Panc1 (cell line): ENCODE measurements around the gene CATSPER3. TPM values are rescaled to one million over a fixed set of nuclear protein-coding genes. Genes with fewer than 3 reads are reported as not detected.

ENCODE experiments used
- ATAC-seq: fragments of 200-7000 bp; cut with Tn5 transposase; 2 replicates; pipeline ENCODE4 v1.9.1; 2020; ENCODE audit warnings: mild to moderate bottlenecking, moderate library complexity
- BruUV-seq: library from RNA; stranded (reverse); fragments of 400-500 nt; replicated peaks from 2 replicates; lab custom pipeline; 2021; lab: Mats Ljungman, UMichigan
- CTCF ChIA-PET: fragments of 300-600 bp; sonication (Branson Sonifier 250); formaldehyde crosslinking; loops from one replicate; lab custom pipeline; 2022; ENCODE audit warnings: antibody characterized with exemption; lab: Charles Lee
- POLR2A ChIA-PET: fragments of 300-600 bp; sonication (Branson Sonifier 250); formaldehyde crosslinking; loops from one replicate; lab custom pipeline; 2022; ENCODE audit warnings: antibody characterized with exemption; lab: Charles Lee
- DNase-seq: peaks from one replicate; pipeline ENCODE4 v3.0.0-alpha.2; 2010; ENCODE audit warnings: low read depth, low spot score
- H3K27ac ChIP-seq: 2 replicates; pipeline ENCODE4 v1.5.1; 2011; ENCODE audit warnings: mild to moderate bottlenecking, low read length, inconsistent platforms
- H3K27me3 ChIP-seq: fragments of 200-500 bp; sonication (Bioruptor generic); 2 replicates; pipeline ENCODE4 v1.6.0; 2014; ENCODE audit warnings: low read length, inconsistent platforms; ENCODE audit not compliant: control insufficient read depth, insufficient read depth
- H3K36me3 ChIP-seq: fragments of 200-500 bp; sonication (Bioruptor generic); 2 replicates; pipeline ENCODE4 v1.5.1; 2014; ENCODE audit warnings: inconsistent platforms, mild to moderate bottlenecking, low read length, moderate library complexity; ENCODE audit not compliant: control insufficient read depth, insufficient read depth
- H3K4me1 ChIP-seq: 2 replicates; pipeline ENCODE4 v1.5.1; 2011; ENCODE audit warnings: inconsistent platforms, mild to moderate bottlenecking, low read length, moderate library complexity; ENCODE audit not compliant: control insufficient read depth, insufficient read depth
- H3K4me3 ChIP-seq, 2 experiments: 2 replicates each; pipeline ENCODE4 v1.5.1; 2011 to 2012; ENCODE audit warnings: low read depth in 2 of 2, low read length in 2 of 2, mild to moderate bottlenecking in 2 of 2, inconsistent platforms in 1 of 2, moderate library complexity in 1 of 2
- H3K9me3 ChIP-seq: fragments of 200-500 bp; sonication (Bioruptor generic); 2 replicates; pipeline ENCODE4 v1.5.1; 2014; ENCODE audit warnings: low read depth, mild to moderate bottlenecking, inconsistent platforms, low read length, moderate library complexity; ENCODE audit not compliant: control insufficient read depth, insufficient read depth
- CTCF ChIP-seq: fragments of 450-650 bp; IDR thresholded peaks from 2 replicates; pipeline ENCODE4 v1.5.1; 2017; ENCODE audit warnings: mild to moderate bottlenecking
- POLR2AphosphoS5 ChIP-seq: IDR thresholded peaks from 2 replicates; pipeline ENCODE4 v1.6.1; 2012; ENCODE audit warnings: mild to moderate bottlenecking, low read depth, low read length, moderate library complexity
- REST ChIP-seq, 2 experiments: IDR thresholded peaks; 2 replicates each; pipeline ENCODE4 v1.6.1; 2011 to 2012; ENCODE audit warnings: low read depth in 2 of 2, control low read depth in 1 of 2, low read length in 1 of 2, mild to moderate bottlenecking in 1 of 2, moderate library complexity in 1 of 2; ENCODE audit not compliant: insufficient read depth in 1 of 2
- SIN3A ChIP-seq: IDR thresholded peaks from 2 replicates; pipeline ENCODE4 v1.6.1; 2012; ENCODE audit warnings: low read depth, mild to moderate bottlenecking, low read length, moderate library complexity, borderline replicate concordance; ENCODE audit not compliant: insufficient read depth
- TCF7L2 ChIP-seq: IDR thresholded peaks from 2 replicates; pipeline ENCODE4 v1.6.1; 2011; ENCODE audit warnings: mild to moderate bottlenecking, low read depth, low read length, inconsistent platforms
- in situ Hi-C: cut with HindIII; loops from 2 replicates; pipeline ENCODE4 v1.10.0; 2016; ENCODE audit warnings: low sequenced_read_pairs, low pct_unique_long_range_greater_than_20kb
- intact Hi-C: fragments of 100-400 bp; cut with micrococcal nuclease; formaldehyde crosslinking; loops from one replicate; pipeline ENCODE4 v1.10.0; 2022; ENCODE audit not compliant: unreplicated experiment
- total RNA-seq: library from RNA; stranded (reverse); gene quantifications from one replicate; pipeline ENCODE4 v1.2.1, GENCODE V29; 2021; ENCODE audit not compliant: unreplicated experiment

Gene CATSPER3
- total RNA-seq, 1 experiment from 2014 or later = 0.69 TPM

GRCh38 chr5:134957920-134958608, 9.6 kb upstream of the CATSPER3 start:
- Histone ChIP-seq H3K4me3 (no peak overlapping the region), H3K27ac (no peak overlapping the region), H3K9me3 (no peaks in the 10 kb centered on the region), H3K27me3 (no peaks in the 10 kb centered on the region), H3K36me3 (no peaks in the 10 kb centered on the region), H3K4me1 (no peaks in the 10 kb centered on the region)
- ChIA-PET POLR2A (no interaction called here), CTCF (no interaction called here)
- intact Hi-C loops (no loop called here), in situ Hi-C loops (no loop called here)
- TF ChIP-seq CTCF (no peak), POLR2AphosphoS5 (no peak), REST (IDR thresholded peaks at IDR 0.05; ENCODE audit: insufficient read depth in 1 of 2, low read depth in 2 of 2, low read length in 1 of 2) (no peak), SIN3A (no peak), TCF7L2 (no peak)
- no TSS peak for BruUV-seq
- no peak for DNase-seq
- ATAC-seq = no peak

- ChIA-PET POLR2A (no interaction called here), CTCF (no interaction called here)
- peaks cover 3% of the 10 kb centered on the region; the same call in 1 of the 2 replicates for H3K36me3 ChIP-seq
- in situ Hi-C loops (no loop called here), intact Hi-C loops (no loop called here)
- TF ChIP-seq CTCF (no peak), SIN3A (no peak), REST (IDR thresholded peaks at IDR 0.05; ENCODE audit: insufficient read depth in 1 of 2, low read depth in 2 of 2, low read length in 1 of 2) (no peak), POLR2AphosphoS5 (no peak), TCF7L2 (no peak)
- H3K27ac ChIP-seq = no peak overlapping the region
- DNase-seq (no peak), ATAC-seq (peak; percentile 51)
- H3K4me3 ChIP-seq = no peak overlapping the region
- no peaks in the 10 kb centered on the region for H3K4me1 ChIP-seq
- no peaks in the 10 kb centered on the region for H3K9me3 ChIP-seq
- H3K27me3 ChIP-seq = no peaks in the 10 kb centered on the region
- no TSS peak for BruUV-seq
Measured at GRCh38 chr5:134958755-134959154, 9.0 kb upstream of the CATSPER3 start.
